ENCODE data around the gene CD27. TPM values are rescaled to one million over a fixed set of nuclear protein-coding genes. Genes with fewer than 3 reads are reported as not detected.
"Not testable (repeated sequence)": the region's sequence is repeated elsewhere in the genome, so short reads cannot be mapped to it uniquely, and the experiment has no call there.

CD27 gene
- total RNA-seq (ENCODE audit: insufficient read depth, low replicate concordance) = not detected

GRCh38 chr12:6444704-6445688, at the start of gene CD27:
Gene CD27, plus strand, starts transcription at chr12:6444955. Its CDS starts 141 bp downstream, at chr12:6445096.
- no peak for DNase-seq (ENCODE audit: low spot score)

GRCh38 chr12:6396031-6396430, 48.7 kb upstream of the CD27 start:
- DNase-seq (ENCODE audit: low spot score) = no peak

- no peak for DNase-seq (ENCODE audit: low spot score)
Observed at GRCh38 chr12:6399884-6400644, 44.7 kb upstream of the CD27 start.

DNA sequence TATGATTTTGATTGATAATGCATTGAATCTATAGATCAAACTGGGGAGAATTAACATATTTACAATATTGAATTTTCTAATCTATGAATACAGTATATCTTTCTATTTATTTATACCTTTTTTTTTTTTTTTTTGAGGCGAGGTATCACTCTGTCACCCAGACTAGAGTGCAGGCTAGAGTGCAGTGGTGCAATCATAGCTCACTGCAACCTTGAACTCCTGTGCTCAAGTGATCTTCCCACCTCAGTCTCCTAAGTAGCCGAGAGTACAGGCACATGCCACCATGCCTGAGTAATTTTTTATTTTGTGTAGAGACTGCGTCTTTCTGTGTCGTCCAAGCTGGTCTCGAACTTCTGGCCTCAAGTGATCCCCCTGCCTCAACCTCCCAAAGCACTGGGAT, 40.4 kb upstream of the CD27 start:
- no peak for DNase-seq (ENCODE audit: low spot score)

DNA sequence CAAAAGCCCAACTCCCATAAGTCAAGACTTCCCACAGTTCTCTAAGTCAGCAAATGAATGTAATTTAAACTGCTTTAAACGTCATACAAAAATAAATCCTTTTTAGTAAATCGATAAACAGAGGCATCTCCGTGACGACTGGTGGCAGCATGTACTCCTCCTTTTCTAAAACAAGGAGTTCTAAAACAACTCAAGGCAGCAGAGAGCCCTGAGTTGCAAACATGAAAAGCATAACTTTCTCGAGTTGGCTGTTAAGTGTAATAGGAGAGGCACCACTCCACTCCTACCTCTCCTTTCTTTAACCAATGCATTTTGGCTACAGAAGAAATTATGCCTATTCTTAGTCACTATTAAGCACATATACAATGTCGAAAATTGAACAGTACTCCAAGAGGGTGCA, 38.8 kb upstream of the CD27 start:
- no peak for DNase-seq (ENCODE audit: low spot score)

GRCh38 chr12:6407236-6407954, 37.4 kb upstream of the CD27 start:
- DNase-seq (ENCODE audit: low spot score) = no peak

DNA sequence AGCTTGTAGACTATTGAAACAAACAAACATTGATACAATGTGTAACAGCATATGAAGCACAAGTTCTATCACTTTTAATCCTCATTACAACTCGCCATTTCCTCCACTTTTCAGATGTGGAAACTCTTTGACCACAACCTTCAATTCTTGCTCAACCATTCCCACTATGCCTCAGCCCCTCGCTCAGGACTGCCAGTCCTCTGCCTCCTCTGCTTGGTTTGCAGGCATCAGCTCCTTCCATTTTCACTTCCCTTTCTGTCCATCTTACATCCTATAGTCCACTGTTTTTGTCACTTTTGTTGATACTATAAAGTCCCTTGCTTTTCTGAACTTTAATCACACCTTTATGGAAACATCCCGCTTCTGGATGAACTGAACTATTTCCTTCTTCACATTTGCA, 28.2 kb upstream of the CD27 start:
- DNase-seq (ENCODE audit: low spot score) = no peak

DNA sequence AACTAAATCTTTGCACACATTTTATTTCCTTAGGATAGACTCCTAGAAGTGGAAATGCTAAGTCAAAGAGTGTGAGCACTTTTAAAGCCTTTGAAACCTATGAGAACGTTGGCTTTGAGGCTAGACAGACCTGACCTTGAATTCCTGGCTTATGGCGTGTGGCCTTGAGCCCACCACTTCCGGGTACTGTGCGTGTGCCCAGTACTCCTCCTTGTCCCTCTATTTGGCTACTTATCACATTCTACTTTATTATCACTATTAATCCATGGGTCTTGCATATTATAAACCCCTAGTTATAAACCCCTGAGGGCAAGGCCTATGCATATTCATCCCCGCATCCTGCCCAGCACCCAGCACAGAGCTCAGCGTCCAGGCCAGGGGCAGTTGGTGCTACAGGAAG, 26.0 kb upstream of the CD27 start:
- DNase-seq (ENCODE audit: low spot score) = no peak

- DNase-seq (ENCODE audit: low spot score) = no peak
Observed at GRCh38 chr12:6420364-6420763, 24.4 kb upstream of the CD27 start.

GRCh38 chr12:6423267-6424007, 21.3 kb upstream of the CD27 start:
- DNase-seq (ENCODE audit: low spot score) = peak; percentile 93

DNA sequence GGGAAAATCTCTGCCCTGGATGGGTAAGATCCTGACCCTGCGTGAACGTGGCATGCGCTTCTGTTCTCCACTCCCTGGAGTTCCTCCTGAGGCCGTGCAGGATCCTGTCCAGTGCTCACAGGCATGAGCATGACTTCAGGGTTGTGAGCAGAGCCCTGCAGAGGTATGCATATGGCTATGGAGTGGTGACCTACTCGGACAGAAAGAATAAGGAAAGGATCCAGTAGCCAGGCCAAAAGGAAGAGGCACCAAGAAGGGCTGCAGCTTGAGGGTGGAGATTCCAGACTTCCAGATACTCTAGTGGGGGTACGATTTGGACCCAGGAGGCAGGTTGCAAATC, 20.8 kb upstream of the CD27 start:
- DNase-seq (ENCODE audit: low spot score) = no peak

DNA sequence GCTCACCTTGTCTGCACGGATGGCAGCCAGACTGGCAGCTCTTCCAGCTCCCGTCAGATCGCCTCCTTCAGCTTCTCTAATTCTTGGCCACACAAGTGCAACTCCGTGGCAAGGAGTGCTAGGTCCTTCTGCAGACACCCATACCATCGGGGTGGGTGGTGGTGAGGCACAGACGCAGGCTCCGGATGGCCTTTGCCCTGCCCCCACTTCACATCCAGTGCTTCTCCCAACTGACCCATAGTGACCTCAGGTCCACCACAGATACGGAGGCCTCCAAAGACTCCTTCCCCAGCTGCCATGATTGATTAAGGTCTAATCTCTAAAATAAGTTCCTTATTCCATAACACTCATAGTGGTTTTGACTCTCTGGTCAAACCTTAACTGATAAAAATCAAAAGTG, 19.9 kb upstream of the CD27 start:
- DNase-seq (ENCODE audit: low spot score) = no peak

DNA sequence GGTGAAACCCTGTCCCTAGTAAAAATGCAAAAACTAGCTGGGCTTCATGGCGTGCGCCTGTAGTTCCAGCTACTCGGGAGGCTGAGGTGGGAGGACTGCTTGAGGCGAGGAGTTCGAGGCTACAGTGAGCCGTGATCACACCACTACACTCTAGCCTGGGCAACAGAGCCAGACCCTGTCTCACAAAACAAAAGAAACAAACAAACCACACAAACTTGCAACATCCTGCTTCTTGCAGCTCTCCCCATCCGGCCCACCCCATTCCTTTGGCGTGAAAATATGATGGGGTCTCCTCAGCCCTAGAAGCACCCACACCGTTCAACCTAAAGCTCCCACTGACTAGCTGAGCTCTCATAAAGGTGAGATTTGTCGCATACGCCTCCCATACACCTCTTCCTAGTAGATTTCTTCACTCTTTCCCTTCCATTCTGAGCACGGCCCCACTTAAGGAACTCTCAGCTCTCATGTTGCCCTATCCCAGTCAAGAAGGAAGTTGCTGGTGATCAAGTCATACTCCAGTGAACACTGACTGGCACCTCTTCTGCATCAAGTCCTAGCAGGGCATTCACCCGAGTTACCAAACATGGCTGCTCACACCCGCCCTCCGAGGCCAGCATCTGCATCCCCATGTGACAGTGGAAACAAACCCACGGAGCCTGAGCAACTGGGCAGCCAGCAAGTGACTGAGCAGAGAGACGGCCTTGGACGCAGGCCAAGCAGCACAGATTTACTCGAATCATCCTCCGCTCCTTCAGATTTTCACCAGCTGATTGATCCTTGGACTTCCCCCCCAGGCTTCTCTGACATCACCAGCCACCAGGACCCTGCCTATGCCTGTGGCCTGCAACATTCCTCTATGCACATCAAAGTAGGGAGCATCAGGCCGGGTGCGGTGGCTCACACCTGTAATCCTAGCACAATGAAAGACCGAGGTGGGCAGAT, 18.9 kb upstream of the CD27 start:
- DNase-seq (ENCODE audit: low spot score) = no peak

- DNase-seq (ENCODE audit: low spot score) = no peak
Observed at GRCh38 chr12:6426882-6427671, 17.7 kb upstream of the CD27 start.

DNA sequence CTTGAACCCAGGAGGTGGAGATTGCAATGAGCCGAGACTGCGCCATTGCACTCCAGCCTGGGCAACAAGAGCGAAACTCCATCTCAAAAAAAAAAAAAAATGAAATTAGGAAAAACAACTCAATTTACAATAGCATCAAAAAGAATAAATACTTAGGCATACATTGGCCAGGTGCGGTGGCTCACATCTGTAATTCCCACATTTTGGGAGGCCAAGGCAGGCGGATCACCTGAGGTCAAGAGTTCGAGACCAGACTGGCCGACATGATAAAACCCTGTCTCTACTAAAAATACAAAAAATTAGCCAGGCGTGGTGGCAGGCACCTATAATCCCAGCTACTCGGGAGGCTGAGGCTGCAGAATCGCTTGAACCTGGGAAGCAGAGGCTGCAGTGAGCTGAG, 17.0 kb upstream of the CD27 start:
- not testable (repeated sequence) for DNase-seq (ENCODE audit: low spot score)

DNA sequence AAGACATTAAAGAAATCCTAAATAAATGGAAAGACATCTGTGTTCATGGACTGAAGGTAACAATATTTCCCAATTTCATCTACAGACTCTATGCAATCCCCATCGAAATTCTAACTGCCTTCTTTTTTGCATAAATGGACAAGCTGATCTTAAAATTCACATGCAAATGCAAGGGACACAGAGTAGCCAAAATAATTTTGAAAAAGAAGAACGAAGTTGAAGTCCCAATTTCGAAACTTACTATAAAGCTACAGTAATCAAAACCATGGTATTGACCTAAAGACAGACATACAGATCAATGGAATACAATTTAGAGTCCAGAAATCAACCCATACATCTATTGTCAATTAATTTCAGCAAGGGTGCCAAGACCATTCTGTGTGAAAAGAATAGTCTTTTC, 16.4 kb upstream of the CD27 start:
- no peak for DNase-seq (ENCODE audit: low spot score)

DNA sequence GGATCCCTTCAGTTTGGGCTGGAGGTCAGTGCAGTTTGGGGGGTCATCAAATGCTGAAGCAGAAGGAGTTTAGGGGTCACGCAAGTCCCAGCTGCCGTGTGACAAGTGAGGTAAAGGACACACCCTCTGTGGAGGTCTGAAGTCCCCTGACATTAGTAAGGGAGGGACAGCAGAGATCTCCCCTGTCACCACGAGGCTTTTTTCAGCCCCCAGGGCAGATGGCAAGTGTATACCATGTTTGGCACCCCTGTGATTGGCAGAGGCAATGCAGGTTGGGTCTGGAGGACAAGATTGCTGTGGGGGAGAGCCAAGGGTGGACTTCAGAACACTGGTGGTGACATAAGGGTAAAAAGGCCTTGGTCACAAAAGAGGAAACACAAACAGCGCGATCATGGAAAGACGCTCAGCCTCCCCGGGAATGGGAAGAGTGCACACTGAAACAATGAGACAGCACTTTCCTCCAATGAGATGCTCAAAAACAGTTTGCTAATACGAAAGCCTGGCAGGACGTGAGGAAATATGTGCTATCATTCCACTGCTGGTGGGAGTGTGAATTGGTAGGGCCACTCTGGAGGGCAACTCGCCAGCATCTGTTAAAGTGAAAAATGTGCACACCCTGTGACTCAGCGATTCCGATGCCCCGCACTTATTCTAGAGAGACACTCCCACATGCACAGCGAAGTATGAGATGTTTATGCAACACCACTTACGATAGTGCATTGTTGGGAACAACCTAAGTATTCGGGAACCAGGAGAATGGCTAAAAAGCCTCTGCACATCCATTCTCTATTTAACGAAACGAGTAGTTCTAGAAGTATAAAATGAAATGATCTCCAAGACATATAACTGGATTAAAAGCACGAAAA, 14.4 kb upstream of the CD27 start:
- peak; percentile 82 for DNase-seq (ENCODE audit: low spot score)

- DNase-seq (ENCODE audit: low spot score) = no peak
Observed at GRCh38 chr12:6432991-6433390, 11.8 kb upstream of the CD27 start.
